ENCODE measurements around the gene DCHS1.

- no peak for TF ChIP-seq JUN (CRISPR knock-in tag; IDR thresholded peaks at IDR 0.05)
- TF ChIP-seq ZBTB43 (CRISPR knock-in tag; IDR thresholded peaks at IDR 0.05), result no peak
- no peak for TF ChIP-seq CTCF (IDR thresholded peaks at IDR 0.05)
- no peak for TF ChIP-seq SP1 (CRISPR knock-in tag; conservative IDR thresholded peaks at IDR 0.05)
- no peak for TF ChIP-seq ESRRA (CRISPR knock-in tag; IDR thresholded peaks at IDR 0.05; ENCODE audit: borderline replicate concordance)
Observed at GRCh38 chr11:6646576-6646917, 9.1 kb downstream of the DCHS1 start.
